UCSD-AML1 (cell line): ENCODE data around the gene FOCAD.

Source experiments
- DNase-seq: peaks from one replicate; lab custom pipeline; 2025; ENCODE audit not compliant: unreplicated experiment; lab: John Stamatoyannopoulos, UW

The FOCAD gene

DNA sequence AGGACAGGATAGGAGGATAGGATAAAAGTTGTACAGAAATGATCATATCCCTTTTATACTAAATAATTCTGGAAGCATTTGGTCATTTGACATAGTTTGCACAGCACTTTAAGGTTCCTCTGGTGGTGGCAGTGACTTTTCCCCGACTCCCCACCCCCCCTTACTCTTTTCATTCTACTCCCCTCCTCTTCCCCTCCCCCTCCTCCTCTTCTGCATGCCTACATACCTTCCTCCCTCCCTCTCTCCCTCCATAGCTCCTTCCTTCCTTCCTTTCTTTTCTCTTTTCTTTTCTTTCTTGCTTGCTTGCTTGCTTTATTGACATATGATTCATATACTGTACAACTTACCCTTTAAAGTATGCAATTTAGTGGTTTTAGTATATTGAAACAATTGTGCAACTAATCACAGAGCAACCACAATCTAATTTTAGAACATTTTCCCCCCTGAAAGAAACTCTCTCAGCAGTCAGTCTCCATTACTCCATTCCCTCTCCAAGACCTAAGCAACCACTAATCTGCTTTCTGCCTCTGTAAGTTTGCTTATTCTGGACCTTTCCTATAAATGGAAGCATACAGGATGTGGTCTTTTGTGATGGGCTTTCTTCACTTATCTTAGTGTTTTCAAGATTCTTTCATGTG is 188.4 kb downstream of the FOCAD start:
- no peak for DNase-seq

DNA sequence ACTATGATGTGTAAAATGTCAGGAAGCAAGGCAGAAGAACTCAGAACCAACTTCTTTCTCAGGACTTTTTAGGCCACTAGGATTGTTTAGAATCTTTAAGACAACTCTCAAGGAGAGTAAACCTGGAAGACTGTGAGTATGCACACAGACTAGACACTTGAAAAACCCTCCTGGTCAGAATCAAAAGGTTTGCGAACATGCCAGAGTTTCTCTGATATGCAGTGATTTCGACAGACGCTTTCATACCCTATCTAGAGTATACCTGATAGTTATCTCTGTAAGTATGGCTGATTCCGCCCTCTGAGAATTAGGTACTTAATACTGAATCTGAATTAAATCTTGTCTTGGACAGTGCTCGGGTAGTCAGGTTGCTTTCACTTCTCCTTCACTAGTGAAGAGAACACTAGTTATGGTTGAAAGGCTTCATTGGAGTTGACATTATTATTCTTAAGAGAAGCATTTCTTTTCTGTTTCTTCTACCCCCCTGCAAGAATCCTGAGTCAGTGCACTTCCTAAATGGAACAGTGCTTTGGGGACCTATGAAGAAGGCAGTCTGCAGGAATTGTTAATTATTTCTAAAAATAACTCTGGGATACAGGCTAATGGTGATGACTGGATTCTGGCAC is 189.3 kb downstream of the FOCAD start:
- DNase-seq = no peak

DNA sequence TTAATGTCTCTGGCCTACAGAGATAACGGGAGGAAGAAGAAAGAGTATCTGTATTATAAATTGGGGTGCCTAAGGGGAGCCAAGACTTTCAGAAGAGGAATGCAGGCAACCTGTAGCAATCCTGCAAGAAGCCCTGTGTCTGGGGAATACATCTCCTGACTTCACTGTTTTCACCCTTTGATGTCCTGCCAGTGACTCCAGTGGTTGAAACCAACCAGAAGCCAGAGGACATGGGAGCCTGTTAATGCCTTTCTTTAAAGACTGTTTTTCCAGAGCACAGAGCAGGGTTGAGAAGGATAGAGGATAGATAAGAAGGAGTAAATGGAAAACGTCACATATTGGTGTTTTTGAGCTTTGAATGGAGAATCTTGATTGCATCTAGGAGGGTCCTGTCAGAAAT is 196.2 kb downstream of the FOCAD start:
- no peak for DNase-seq

DNA sequence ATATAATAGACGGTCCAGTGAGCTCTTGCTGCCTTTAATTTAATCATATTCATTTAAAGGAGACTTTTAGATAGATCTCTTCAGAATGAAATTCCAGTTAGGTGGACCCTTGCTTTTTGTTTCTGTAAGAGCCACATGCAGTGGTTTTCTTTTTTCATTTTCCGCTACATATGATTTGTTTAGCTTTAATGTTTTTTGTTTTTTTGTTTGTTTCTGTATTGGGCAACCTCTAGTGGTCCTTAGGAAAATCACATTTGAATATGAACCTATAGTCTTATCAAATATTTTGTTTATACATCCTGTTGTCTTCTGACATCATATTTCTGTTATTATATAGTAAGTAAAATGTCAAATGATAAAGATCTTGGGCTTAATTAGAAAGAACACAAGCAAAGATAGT is 196.6 kb downstream of the FOCAD start:
- no peak for DNase-seq

DNA sequence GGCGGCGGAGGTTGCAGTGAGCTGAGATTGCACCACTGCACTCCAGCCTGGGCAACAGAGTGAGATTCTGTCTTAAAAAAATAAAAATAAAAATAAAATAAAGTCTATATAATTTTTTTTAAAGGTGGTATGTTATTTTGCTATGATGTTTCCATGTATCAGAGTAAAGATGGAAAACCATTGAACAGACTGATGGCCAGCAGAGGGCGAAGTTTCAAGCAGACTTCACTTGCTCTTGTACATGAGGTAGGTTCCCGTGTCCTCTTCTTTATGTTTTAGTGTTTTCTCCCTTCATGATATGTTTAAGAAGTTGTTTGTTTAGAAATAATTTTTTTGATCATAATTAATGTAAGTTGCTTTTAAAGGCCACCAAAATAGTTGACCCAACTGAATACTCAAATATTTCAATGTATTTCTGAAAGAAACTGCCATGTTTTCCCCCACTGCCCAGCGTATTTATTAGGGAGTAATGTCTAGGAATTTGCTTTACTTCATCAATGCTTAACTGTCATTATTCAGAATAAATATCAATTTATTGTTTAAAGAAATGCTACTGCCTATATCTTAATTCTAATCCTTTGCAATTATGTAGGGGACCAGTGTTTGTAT is 201.0 kb downstream of the FOCAD start:
- peak; percentile 21 for DNase-seq

DNA sequence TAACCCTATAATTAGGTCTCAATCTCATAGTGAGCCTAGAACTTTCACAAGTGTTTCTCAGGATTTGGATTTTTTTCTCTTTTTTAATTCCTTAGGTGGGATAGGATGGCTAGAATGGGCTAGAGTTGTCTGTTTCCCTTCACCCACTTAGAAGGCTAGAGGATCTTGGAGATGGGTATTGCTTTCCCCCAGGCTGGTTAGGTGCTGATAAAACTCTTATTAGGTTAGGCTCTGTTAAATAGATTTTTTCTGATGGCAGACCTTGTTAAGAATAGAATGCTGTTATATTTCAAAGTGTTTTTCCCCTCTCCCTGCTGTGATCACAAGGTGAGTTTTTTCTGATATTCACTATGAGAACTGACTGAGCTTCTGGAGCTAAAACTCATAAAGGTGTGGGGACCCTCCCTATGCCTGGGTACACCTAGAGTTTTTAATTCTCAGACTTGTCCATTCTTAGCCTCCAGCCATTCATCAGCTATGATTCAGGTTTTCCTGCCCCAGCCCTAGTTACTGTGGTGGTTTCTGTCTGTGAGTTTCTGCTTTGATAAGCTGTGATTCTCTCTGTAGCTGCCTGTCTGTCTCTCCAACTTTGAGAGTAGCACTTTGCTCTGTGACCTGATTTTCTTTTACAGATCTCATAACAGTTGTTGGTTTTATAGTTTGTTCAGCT is 215.0 kb downstream of the FOCAD start:
- no peak for DNase-seq

DNA sequence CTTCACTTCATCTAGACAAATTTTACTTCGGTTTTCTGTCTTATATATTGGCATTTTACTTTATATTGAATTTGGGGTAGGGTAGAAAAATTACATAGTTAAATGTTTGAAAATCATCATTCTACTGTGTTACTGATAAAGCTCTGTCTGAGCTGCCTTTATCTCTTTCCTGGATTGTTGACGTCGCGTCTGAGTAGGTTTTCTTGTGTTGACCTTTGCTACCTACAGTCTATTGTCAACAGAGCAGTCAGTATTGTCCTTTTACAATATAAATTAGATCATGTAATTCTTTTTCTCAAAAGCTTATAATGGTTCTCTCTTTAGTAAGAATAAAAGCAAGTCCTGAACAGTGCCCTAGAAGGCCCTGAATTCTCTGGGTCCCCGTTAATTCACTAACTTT is 219.2 kb downstream of the FOCAD start:
- no peak for DNase-seq

DNA sequence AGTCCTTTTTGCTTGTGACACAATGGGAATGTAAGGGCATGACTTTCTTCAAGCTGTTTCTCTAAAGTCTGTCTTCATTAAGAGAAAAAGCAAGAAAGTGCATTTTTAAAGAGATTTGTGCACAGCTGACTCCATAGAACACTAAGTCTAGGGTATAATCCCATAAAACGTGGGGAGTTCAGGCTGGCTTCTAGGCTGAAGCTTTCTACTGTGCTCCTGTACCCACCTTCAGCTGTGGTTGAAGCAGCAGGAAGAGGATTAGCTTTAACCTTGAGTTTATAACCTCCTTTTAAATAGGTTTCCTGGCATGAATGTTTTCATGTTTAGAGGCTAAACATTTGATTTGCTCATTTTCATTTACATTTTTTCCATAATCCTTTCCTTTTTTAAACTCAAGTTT is 220.9 kb downstream of the FOCAD start:
- DNase-seq = no peak

DNA sequence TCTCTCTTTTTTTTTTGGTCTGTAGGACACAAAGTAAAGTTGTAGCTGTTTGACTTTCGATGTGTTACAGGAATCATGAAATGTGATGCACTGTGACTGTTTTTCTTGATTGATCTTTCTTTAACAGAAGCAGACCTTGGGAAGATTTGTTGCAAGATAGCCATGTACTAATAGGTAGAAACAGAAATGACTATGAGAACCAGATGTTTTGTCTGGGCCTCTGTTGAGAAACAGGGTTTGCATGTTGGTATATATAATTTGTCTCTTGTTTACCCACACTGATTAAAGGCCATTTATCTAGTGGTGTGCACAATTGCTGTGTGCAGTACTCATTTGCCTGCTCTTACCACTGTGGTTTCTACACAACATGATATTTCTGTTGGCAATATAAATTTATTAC is 222.3 kb downstream of the FOCAD start:
- DNase-seq = no peak

DNA sequence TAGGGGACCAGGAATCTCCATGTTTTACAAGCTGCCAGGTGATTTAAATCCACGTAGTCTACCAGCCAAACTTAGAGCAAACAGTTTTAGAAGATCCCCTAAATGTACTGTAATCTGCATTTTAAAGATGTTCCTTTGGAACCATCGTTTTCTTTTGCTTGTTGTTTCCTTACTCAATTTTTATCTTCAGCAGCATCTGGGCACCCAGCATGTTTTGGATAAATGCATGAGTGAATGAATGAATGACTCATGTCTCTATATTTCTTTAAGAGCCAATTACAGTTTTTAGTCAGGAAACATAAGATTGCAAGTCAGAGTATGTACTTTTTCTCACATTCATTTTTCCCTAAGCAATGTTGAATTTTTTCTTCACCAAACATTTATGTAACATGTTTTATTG is 224.4 kb downstream of the FOCAD start:
- no peak for DNase-seq

DNA sequence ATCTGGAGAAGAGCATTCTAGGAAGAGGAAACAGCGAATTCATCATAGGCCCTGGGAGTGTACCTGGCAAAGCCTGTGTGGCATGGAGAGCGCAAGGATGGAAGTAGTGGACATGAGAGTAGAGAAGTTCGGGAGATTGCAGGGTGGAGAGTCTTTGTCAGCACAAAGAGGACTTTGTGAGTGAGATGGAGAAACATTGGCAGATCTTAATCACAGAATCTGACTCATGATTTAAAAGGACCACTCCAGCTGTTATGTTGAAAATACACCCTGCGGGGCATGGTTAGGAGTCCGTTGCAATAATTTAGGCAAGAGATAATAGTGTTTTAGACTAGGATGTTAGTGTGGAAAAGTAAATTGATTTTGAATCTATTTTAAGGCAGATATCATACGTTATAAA is 230.5 kb downstream of the FOCAD start:
- DNase-seq = no peak

DNA sequence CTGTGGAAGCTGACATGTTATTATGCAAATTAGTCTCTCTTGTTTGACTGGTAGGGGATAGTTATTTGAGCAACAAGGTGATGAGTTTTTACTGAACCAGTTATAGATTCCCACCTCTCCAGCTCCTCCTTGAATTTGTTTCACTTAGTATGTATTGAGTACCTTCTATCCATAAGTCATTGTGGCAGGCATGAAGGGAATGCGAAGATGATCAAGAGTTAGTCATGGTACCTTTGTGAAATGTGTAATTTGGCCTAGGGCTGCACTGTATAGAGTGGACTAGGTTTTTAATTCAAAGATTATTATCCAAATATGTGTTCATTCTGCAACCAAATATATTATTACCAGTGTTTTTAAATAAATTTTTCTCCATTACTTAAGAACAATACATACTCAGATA is 237.3 kb downstream of the FOCAD start:
- no peak for DNase-seq

DNA sequence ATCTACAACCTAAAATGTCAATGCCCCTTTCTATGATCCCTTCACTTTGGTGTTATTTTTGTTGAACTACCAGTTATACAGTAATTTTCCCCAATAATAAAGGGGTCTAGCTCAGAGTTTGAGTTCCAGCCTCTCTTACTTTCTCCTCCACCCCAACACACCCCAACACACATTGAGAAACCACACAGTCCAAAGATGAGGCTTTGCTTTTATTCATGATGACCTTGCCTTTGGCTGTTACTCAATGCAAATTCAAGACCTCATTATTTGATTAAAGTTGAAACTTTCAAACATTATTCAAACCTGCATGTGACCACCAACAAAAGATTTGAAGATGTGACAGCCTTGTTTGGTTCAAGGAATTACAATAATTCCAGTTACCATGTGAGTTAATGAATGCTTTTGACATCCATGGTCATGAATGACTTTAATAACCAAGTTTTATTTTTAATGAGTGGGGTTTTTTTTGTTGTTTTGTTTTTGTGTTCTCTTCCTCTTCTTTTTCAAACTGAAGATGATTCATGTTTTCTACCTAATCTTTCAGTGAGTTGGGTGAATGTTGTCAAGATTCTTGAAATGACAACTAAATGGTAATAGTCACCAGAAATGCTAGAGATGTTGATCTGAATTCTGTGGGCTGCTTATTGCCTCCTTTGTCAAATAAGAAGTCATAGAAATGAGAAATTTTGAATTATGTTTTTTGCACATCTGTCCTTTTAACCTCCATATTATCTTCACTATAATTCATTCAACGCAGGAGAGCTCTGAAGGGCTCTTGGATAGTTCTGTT is 241.4 kb downstream of the FOCAD start:
- no peak for DNase-seq

DNA sequence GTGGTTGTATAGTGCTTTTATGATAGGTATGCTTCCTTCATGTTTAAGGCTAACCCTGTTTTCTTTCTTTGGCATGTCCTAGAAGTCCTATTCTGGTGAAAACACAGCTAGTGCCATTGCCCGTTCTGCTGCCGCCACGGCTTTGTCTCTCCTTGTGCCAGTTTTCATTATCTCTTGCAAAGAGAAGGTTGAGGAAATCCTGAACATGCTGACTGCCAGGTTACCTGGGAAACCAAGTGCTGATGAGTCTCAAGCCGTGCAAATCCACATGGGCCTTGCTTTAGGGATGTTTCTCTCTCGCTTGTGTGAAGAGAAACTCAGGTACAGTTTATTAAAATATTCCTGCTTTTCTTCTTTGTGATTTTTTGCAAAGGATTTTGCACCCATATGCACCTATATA is 245.2 kb downstream of the FOCAD start:
- no peak for DNase-seq

DNA sequence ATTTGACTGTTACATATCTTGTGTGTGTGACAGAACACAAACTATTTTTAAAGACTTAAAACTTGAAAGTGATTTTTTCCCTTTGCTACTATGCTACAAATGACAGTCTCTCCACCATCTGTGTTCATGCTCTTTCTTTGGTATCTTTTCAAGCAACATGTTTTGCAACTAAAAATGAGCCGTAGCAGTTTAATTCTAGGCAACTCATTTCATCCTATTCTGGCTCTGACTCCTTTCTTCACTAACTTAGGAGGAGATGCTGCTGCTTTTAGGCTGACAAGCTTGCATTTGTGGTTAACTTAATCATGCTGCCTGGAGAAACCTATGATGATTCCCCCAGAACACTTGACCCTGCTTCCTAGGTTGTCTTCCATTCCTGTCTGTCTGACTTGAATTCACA is 246.8 kb downstream of the FOCAD start:
- DNase-seq = no peak

DNA sequence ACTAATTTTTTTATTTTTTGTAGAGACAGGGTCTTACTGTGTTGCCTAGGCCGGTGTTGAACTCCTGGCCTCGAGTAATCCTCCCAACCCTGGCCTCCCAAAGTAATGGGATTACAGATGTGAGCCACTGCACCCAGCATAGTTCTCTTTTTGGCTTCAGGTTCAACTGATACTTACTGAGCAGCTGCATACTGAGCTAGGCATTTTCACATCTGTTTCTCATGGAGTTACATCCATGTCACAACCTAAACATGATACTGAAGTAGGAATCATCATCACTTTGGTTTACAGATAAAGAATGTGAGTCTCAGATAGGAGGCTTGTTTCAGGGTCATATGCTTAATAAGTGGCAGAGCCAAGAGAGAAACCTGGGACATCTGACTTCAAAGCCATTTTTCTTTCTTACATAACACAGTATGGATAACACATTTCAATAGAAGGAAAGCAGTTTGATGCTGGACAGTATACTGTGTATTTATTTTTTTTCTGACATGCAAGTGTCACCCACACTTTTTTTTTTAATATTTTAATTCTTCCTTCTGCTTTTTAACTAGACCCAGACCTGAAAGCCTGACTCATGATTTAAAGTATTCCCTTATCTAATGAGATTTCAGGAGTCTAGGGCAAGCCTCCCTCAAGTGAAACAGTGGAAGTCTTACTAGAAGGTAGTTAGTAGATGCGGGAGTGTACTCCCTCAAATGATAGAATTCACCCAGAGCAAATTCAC is 256.6 kb downstream of the FOCAD start:
- DNase-seq = no peak

DNA sequence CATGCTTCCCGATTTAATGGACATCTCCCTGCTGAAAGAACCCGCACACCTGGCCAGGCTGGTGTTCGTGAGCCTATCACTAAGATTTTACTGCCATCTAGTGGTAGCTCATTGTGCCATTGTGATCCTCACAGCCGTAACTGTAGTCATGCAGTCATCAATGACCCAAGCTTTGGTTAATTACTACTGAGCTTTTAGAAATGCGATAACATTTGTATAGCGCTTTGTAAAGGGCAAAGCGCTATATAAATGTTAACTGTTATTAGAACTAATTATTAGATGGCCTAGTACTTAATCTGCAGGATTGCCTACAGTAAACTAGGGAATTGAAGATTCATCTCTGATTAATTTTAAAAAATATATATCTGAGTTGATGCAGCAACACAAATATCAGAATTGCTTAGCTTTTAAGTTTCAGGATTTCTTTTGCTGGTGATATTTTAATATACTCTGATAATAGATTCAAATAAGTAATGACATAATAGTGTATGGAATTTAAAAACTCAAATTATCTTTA is 257.2 kb downstream of the FOCAD start:
- peak; percentile 34 for DNase-seq

DNA sequence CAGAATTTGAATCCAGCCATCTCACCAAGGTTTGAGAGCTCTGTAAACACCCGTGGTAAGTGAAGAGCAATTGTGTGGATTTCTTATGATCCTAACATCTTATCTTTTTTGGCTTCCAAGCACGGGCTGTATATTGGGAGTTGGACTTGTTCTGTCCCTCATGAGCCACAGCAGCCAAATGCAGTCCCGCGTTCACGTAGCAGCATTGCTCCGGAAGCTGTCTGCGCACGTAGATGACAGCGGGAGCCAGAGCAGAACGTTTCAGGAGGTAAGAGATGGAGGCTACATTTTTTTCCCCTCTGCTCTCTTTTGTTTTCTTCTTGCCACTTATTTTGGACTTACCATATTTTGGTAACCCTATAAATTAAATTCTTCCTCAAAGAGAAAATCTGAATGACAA is 260.4 kb downstream of the FOCAD start:
- DNase-seq = no peak

DNA sequence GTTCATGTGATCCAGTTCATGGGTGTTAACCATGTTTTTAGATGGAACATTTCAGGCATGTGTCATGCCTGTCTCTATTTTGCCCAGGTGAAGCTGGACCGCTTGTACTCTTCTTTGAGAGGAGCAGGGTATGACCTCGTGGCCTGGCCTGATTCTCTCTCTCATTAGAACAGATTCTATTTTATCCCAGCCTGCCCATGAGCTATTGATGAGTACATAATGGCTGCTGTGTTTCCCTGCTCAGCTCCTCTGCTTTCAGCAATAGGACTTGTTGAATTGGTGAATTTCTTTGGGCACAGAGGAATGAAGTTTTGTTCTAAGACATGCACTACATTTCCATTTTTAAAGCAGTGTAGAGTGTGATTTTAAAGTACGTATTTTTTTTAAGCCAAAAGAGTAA is 261.2 kb downstream of the FOCAD start:
- DNase-seq = no peak

DNA sequence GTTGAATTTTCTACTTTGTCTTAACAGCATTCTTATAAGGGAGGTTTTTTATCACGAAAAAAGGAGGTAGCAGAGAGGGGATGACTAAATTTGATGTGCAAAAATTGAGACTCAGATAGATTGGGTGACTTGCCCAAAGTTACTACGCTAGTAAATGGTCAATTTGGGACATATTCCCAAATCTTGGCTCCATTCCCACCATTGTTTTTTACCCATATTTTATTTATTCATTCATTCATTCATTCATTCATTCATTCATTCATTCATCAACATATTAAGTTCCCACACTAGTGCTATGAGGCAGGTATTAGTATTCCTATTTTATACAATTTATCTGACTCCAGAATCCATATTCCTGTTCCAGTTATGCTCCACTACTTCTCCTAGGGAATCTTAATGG is 261.8 kb downstream of the FOCAD start:
- DNase-seq = no peak

DNA sequence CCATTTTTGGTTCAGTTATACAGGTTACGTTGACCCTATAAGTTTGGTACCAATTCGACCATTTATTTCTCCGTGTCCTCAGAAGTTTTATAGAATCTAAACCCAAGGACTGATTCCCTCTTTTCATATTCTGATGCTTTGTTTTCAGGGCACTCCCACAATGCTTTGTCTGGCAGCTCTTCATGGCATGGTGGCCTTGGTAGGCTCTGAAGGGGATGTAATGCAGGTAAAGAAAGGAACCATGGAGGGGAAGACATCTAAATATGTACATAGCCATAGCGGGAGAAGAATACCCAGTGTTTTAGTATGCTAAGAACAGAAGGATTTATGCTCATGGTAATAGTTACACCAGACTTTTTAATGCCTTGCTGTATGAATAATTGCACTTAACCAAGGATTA is 264.6 kb downstream of the FOCAD start:
- no peak for DNase-seq
